ENCODE measurements around the gene GRHL1. TPM values are rescaled to one million over a fixed set of nuclear protein-coding genes. Genes with fewer than 3 reads are reported as not detected.

Gene GRHL1
- polyA plus RNA-seq, 1 experiment: 1.7 TPM

GRCh38 chr2:9946818-9947217 is 4.7 kb upstream of the GRHL1 start:
- POLR2A ChIA-PET: no interaction called here
- no peak for DNase-seq (ENCODE audit: low read depth)
- Histone ChIP-seq H3K27me3 (ENCODE audit: control insufficient read depth, insufficient read depth, low read length) (peaks cover 2% of the 10 kb centered on the region; the same call in 1 of the 2 replicates), H3K4me3 (ENCODE audit: low read depth, low read length) (no peak overlapping the region), H3K36me3 (ENCODE audit: control insufficient read depth, insufficient read depth, low read length) (no peaks in the 10 kb centered on the region)
- CTCF ChIA-PET: interaction anchor here (0.8 to 1.0 kb wide), 3 partner anchors 38 to 145 kb away, joined by 3 read pairs; no protein-coding TSS in a partner anchor
- no peak for TF ChIP-seq CTCF (IDR thresholded peaks at IDR 0.05; ENCODE audit: insufficient read depth, low read depth, low read length)

- DNase-seq (ENCODE audit: low read depth): no peak
- TF ChIP-seq CTCF (IDR thresholded peaks at IDR 0.05; ENCODE audit: insufficient read depth, low read depth, low read length): no peak
- ChIA-PET CTCF (interaction anchor here (0.9 kb wide), 1 partner anchor 36 kb away, joined by 3 read pairs; no protein-coding TSS in a partner anchor), POLR2A (no interaction called here)
- Histone ChIP-seq H3K27me3 (ENCODE audit: control insufficient read depth, insufficient read depth, low read length) (peaks cover 2% of the 10 kb centered on the region; the same call in 1 of the 2 replicates), H3K36me3 (ENCODE audit: control insufficient read depth, insufficient read depth, low read length) (no peaks in the 10 kb centered on the region), H3K4me3 (ENCODE audit: low read depth, low read length) (no peak overlapping the region)
Measured at GRCh38 chr2:9948721-9949120, 2.8 kb upstream of the GRHL1 start.

GRCh38 chr2:9949239-9949991 is 2.1 kb upstream of the GRHL1 start:
- H3K4me3 ChIP-seq (ENCODE audit: low read depth, low read length): no peak overlapping the region
- POLR2A ChIA-PET: no interaction called here

GRCh38 chr2:9949992-9950520 is 1.4 kb upstream of the GRHL1 start:
- H3K36me3 ChIP-seq (ENCODE audit: control insufficient read depth, insufficient read depth, low read length): no peaks in the 10 kb centered on the region
- no peak for TF ChIP-seq CTCF (IDR thresholded peaks at IDR 0.05; ENCODE audit: insufficient read depth, low read depth, low read length)
- peaks cover 2% of the 10 kb centered on the region; the same call in 1 of the 2 replicates for H3K27me3 ChIP-seq (ENCODE audit: control insufficient read depth, insufficient read depth, low read length)
- H3K4me3 ChIP-seq (ENCODE audit: low read depth, low read length): no peak overlapping the region
- ChIA-PET POLR2A (no interaction called here), CTCF (interaction anchor here (1.3 kb wide), 2 partner anchors 21 to 136 kb away, joined by 5 read pairs; no protein-coding TSS in a partner anchor)
- DNase-seq (ENCODE audit: low read depth): no peak

More at GRCh38 chr2:9949239-9949991, 2.1 kb upstream of the GRHL1 start:
- Histone ChIP-seq H3K36me3 (ENCODE audit: control insufficient read depth, insufficient read depth, low read length) (no peaks in the 10 kb centered on the region), H3K27me3 (ENCODE audit: control insufficient read depth, insufficient read depth, low read length) (peaks cover 2% of the 10 kb centered on the region; the same call in 1 of the 2 replicates)
- CTCF ChIA-PET: interaction anchor here (1.3 kb wide), 1 partner anchor 22 kb away, joined by 5 read pairs; no protein-coding TSS in a partner anchor
- TF ChIP-seq CTCF (IDR thresholded peaks at IDR 0.05; ENCODE audit: insufficient read depth, low read depth, low read length): no peak
- no peak for DNase-seq (ENCODE audit: low read depth)

GRCh38 chr2:9950521-9951271 is 797 bp upstream of the GRHL1 start:
- DNase-seq (ENCODE audit: low read depth): no peak
- H3K4me3 ChIP-seq (ENCODE audit: low read depth, low read length): peak overlapping the region; percentile 52
- TF ChIP-seq CTCF (IDR thresholded peaks at IDR 0.05; ENCODE audit: insufficient read depth, low read depth, low read length): peak; percentile 19; the same call in 1 of the 2 replicates
- POLR2A ChIA-PET: no interaction called here
- H3K36me3 ChIP-seq (ENCODE audit: control insufficient read depth, insufficient read depth, low read length): no peaks in the 10 kb centered on the region
- CTCF ChIA-PET: interaction anchor here (1.3 kb wide), 2 partner anchors 20 to 137 kb away, joined by 5 read pairs; no protein-coding TSS in a partner anchor
- H3K27me3 ChIP-seq (ENCODE audit: control insufficient read depth, insufficient read depth, low read length): peaks cover 2% of the 10 kb centered on the region; the same call in 1 of the 2 replicates

Measured in BJ (cell line).